Skin of body (tissue), 2 donors: Measurements from ENCODE around the gene RGS16. TPM values are rescaled to one million over a fixed set of nuclear protein-coding genes. Genes with fewer than 3 reads are reported as not detected.

Experiments used
- DNase-seq: peaks from one replicate; lab custom pipeline; 2025; lab: John Stamatoyannopoulos, UW
- total RNA-seq: library from RNA; depleted of rRNA; stranded (reverse); fragments of >200 nt; gene quantifications from one replicate; pipeline ENCODE4 v1.2.3, GENCODE V29; 2014

Gene RGS16
- total RNA-seq, 1 donor from 2014 or later = 7.9 TPM

GRCh38 chr1:182629499-182630096 is 25.4 kb upstream of the RGS16 start:
- DNase-seq = no peak

- DNase-seq = no peak
Measured at GRCh38 chr1:182629080-182629479, 24.9 kb upstream of the RGS16 start.

- DNase-seq = no peak
Measured at GRCh38 chr1:182628657-182629056, 24.5 kb upstream of the RGS16 start.

GRCh38 chr1:182627622-182628021 is 23.4 kb upstream of the RGS16 start:
- no peak for DNase-seq

- DNase-seq = no peak
Measured at GRCh38 chr1:182626527-182626926, 22.3 kb upstream of the RGS16 start.

- peak; percentile 61 for DNase-seq
Measured at GRCh38 chr1:182625719-182626504, 21.7 kb upstream of the RGS16 start.

- no peak for DNase-seq
Measured at GRCh38 chr1:182625024-182625423, 20.8 kb upstream of the RGS16 start.

GRCh38 chr1:182624577-182624976 is 20.4 kb upstream of the RGS16 start:
- DNase-seq = no peak

GRCh38 chr1:182622901-182623528 is 18.8 kb upstream of the RGS16 start:
- DNase-seq = peak; percentile 44

GRCh38 chr1:182621906-182622305 is 17.7 kb upstream of the RGS16 start:
- DNase-seq = no peak

- DNase-seq = no peak
Measured at GRCh38 chr1:182620924-182621585, 16.9 kb upstream of the RGS16 start.

- DNase-seq = no peak
Measured at GRCh38 chr1:182617734-182618351, 13.7 kb upstream of the RGS16 start.

GRCh38 chr1:182617014-182617429 is 12.8 kb upstream of the RGS16 start:
- DNase-seq = no peak

- DNase-seq = peak; percentile 47
Measured at GRCh38 chr1:182616130-182617013, 12.2 kb upstream of the RGS16 start.

- peak; percentile 55 for DNase-seq
Measured at GRCh38 chr1:182615468-182616129, 11.4 kb upstream of the RGS16 start.

GRCh38 chr1:182614796-182615454 is 10.7 kb upstream of the RGS16 start:
- DNase-seq = peak; percentile 88

- no peak for DNase-seq
Measured at GRCh38 chr1:182611787-182612186, 7.6 kb upstream of the RGS16 start.

GRCh38 chr1:182611326-182611725 is 7.1 kb upstream of the RGS16 start:
- no peak for DNase-seq

- peak; percentile 46 for DNase-seq
Measured at GRCh38 chr1:182610606-182611194, 6.5 kb upstream of the RGS16 start.
